Skeletal muscle satellite cell (primary cell): ENCODE data around the gene DDO.

Source experiments
- H3K27me3 ChIP-seq: 2 replicates; pipeline ENCODE4 v1.7.0; 2013; ENCODE audit warnings: low read length; ENCODE audit not compliant: control insufficient read depth, insufficient read depth
- H3K36me3 ChIP-seq: 2 replicates; pipeline ENCODE4 v1.7.0; 2013; ENCODE audit warnings: mild to moderate bottlenecking, control low read depth, low read length; ENCODE audit not compliant: insufficient read depth
- H3K4me1 ChIP-seq: 2 replicates; pipeline ENCODE4 v1.7.0; 2013; ENCODE audit warnings: low read length; ENCODE audit not compliant: control insufficient read depth, insufficient read depth
- H3K4me2 ChIP-seq: 2 replicates; pipeline ENCODE4 v1.7.0; 2013; ENCODE audit warnings: mild to moderate bottlenecking, low read length
- H3K4me3 ChIP-seq: 2 replicates; pipeline ENCODE4 v1.7.0; 2013; ENCODE audit warnings: low read length
- H3K9ac ChIP-seq: 2 replicates; pipeline ENCODE4 v1.7.0; 2013; ENCODE audit warnings: mild to moderate bottlenecking, low read depth, low read length, moderate library complexity
- H3K9me3 ChIP-seq: replicated peaks from 2 replicates; pipeline ENCODE4 v1.7.0; 2013; ENCODE audit warnings: mild to moderate bottlenecking, control low read depth, low read length

The DDO gene

GRCh38 chr6:110418594-110418993 lies 3.2 kb upstream of the DDO start:
- no peak overlapping the region for H3K9ac ChIP-seq
- no peak overlapping the region for H3K4me3 ChIP-seq
- H3K4me2 ChIP-seq: no peak overlapping the region
- H3K27me3 ChIP-seq: peaks cover 18% of the 10 kb centered on the region
- H3K9me3 ChIP-seq: no peaks in the 10 kb centered on the region
- H3K4me1 ChIP-seq: peaks cover 20% of the 10 kb centered on the region
- H3K36me3 ChIP-seq: no peaks in the 10 kb centered on the region

- H3K4me2 ChIP-seq: peak overlapping the region; percentile 90
- H3K9ac ChIP-seq: peak overlapping the region; percentile 11
- H3K4me3 ChIP-seq: peak overlapping the region; percentile 64
- H3K36me3 ChIP-seq: no peaks in the 10 kb centered on the region
- no peaks in the 10 kb centered on the region for H3K9me3 ChIP-seq
- peaks cover 20% of the 10 kb centered on the region for H3K4me1 ChIP-seq
- H3K27me3 ChIP-seq: no peaks in the 10 kb centered on the region
These were observed 706 bp downstream of the DDO start for GRCh38 chr6:110414669-110415068.

- H3K4me1 ChIP-seq: peaks cover 20% of the 10 kb centered on the region
- H3K27me3 ChIP-seq: no peaks in the 10 kb centered on the region
- no peaks in the 10 kb centered on the region for H3K9me3 ChIP-seq
- no peak overlapping the region for H3K4me2 ChIP-seq
- no peaks in the 10 kb centered on the region for H3K36me3 ChIP-seq
- no peak overlapping the region for H3K9ac ChIP-seq
- no peak overlapping the region for H3K4me3 ChIP-seq
These were observed 3.0 kb downstream of the DDO start for GRCh38 chr6:110412360-110412759.

GRCh38 chr6:110410511-110410910 lies 4.9 kb downstream of the DDO start:
- no peaks in the 10 kb centered on the region for H3K27me3 ChIP-seq
- H3K4me1 ChIP-seq: peaks cover 12% of the 10 kb centered on the region
- H3K4me2 ChIP-seq: no peak overlapping the region
- H3K36me3 ChIP-seq: no peaks in the 10 kb centered on the region
- H3K4me3 ChIP-seq: no peak overlapping the region
- H3K9me3 ChIP-seq: no peaks in the 10 kb centered on the region
- no peak overlapping the region for H3K9ac ChIP-seq

GRCh38 chr6:110409794-110410193 lies 5.6 kb downstream of the DDO start:
- Histone ChIP-seq H3K4me2 (no peak overlapping the region), H3K36me3 (no peaks in the 10 kb centered on the region), H3K9me3 (no peaks in the 10 kb centered on the region), H3K27me3 (no peaks in the 10 kb centered on the region), H3K4me3 (no peak overlapping the region), H3K4me1 (peaks cover 5% of the 10 kb centered on the region), H3K9ac (no peak overlapping the region)

- Histone ChIP-seq H3K4me2 (no peak overlapping the region), H3K36me3 (no peaks in the 10 kb centered on the region), H3K4me1 (no peaks in the 10 kb centered on the region), H3K27me3 (no peaks in the 10 kb centered on the region), H3K9ac (no peak overlapping the region), H3K9me3 (no peaks in the 10 kb centered on the region), H3K4me3 (no peak overlapping the region)
These were observed 6.5 kb downstream of the DDO start for GRCh38 chr6:110408901-110409300.

GRCh38 chr6:110404607-110405006 lies 10.8 kb downstream of the DDO start:
- peaks cover 8% of the 10 kb centered on the region for H3K4me1 ChIP-seq

GRCh38 chr6:110401585-110402176 lies 13.7 kb downstream of the DDO start:
- Histone ChIP-seq H3K36me3 (no peaks in the 10 kb centered on the region), H3K9me3 (no peaks in the 10 kb centered on the region), H3K4me1 (peaks cover 20% of the 10 kb centered on the region), H3K27me3 (no peaks in the 10 kb centered on the region), H3K4me3 (no peak overlapping the region), H3K9ac (no peak overlapping the region), H3K4me2 (no peak overlapping the region)

More at GRCh38 chr6:110404607-110405006, 10.8 kb downstream of the DDO start:
- H3K27me3 ChIP-seq: no peaks in the 10 kb centered on the region
- no peaks in the 10 kb centered on the region for H3K36me3 ChIP-seq
- H3K4me3 ChIP-seq: no peak overlapping the region
- no peaks in the 10 kb centered on the region for H3K9me3 ChIP-seq
- H3K4me2 ChIP-seq: no peak overlapping the region
- H3K9ac ChIP-seq: no peak overlapping the region

GRCh38 chr6:110400208-110400607 lies 15.2 kb downstream of the DDO start:
- Histone ChIP-seq H3K4me3 (no peak overlapping the region), H3K27me3 (no peaks in the 10 kb centered on the region), H3K9me3 (no peaks in the 10 kb centered on the region), H3K4me1 (peaks cover 20% of the 10 kb centered on the region), H3K9ac (no peak overlapping the region), H3K36me3 (no peaks in the 10 kb centered on the region), H3K4me2 (peak overlapping the region; percentile 59)

- Histone ChIP-seq H3K4me2 (peak overlapping the region; percentile 68), H3K36me3 (no peaks in the 10 kb centered on the region), H3K27me3 (no peaks in the 10 kb centered on the region), H3K4me1 (peaks cover 20% of the 10 kb centered on the region), H3K4me3 (no peak overlapping the region), H3K9me3 (no peaks in the 10 kb centered on the region), H3K9ac (no peak overlapping the region)
These were observed 15.9 kb downstream of the DDO start for GRCh38 chr6:110399219-110400071.

- peaks cover 20% of the 10 kb centered on the region for H3K4me1 ChIP-seq
- no peak overlapping the region for H3K4me3 ChIP-seq
- H3K9me3 ChIP-seq: no peaks in the 10 kb centered on the region
- H3K9ac ChIP-seq: no peak overlapping the region
- H3K4me2 ChIP-seq: peak overlapping the region; percentile 68
- no peaks in the 10 kb centered on the region for H3K27me3 ChIP-seq
- no peaks in the 10 kb centered on the region for H3K36me3 ChIP-seq
These were observed 16.6 kb downstream of the DDO start for GRCh38 chr6:110398778-110399177.

GRCh38 chr6:110395221-110395620 lies 20.2 kb downstream of the DDO start:
- H3K4me3 ChIP-seq: no peak overlapping the region
- no peaks in the 10 kb centered on the region for H3K9me3 ChIP-seq
- no peaks in the 10 kb centered on the region for H3K27me3 ChIP-seq
- no peaks in the 10 kb centered on the region for H3K36me3 ChIP-seq
- peaks cover 18% of the 10 kb centered on the region for H3K4me1 ChIP-seq
- no peak overlapping the region for H3K9ac ChIP-seq
- no peak overlapping the region for H3K4me2 ChIP-seq
